K562 (cell line): Measurements from ENCODE around the gene IRS1. TPM values are rescaled to one million over a fixed set of nuclear protein-coding genes. Genes with fewer than 3 reads are reported as not detected.
A peak's percentile ranks its signal among the peaks of the same experiment; 100 is the strongest.

Source experiments
- ATAC-seq: fragments of 200-7000 bp; cut with Tn5 transposase; 3 replicates; pipeline ENCODE4 v1.9.1; 2020; ENCODE audit warnings: moderate library complexity
- BruUV-seq: library from RNA; stranded (reverse); fragments of 400-500 nt; replicated peaks from 2 replicates; lab custom pipeline; 2021; lab: Mats Ljungman, UMichigan
- CTCF ChIA-PET: fragments of 300-600 bp; formaldehyde crosslinking; extraction: SDS; loops from one replicate; lab custom pipeline; 2021; ENCODE audit warnings: low intra/inter-chr PET ratio; lab: Yijun Ruan, JAX
- POLR2A ChIA-PET: fragments of 300-600, 350-650 bp; sonication (Branson Sonifier 250); formaldehyde crosslinking; extraction: SDS; loops from one replicate; lab custom pipeline; 2021; ENCODE audit warnings: antibody characterized with exemption, inconsistent platforms; lab: Yijun Ruan, JAX
- DNase-seq, 4 experiments: peaks; one replicate each; pipeline versions ENCODE4 v3.0.0 to v3.0.0-alpha.2; 2011 to 2018; ENCODE audit warnings: low spot score in 3 of 4, mixed read lengths in 3 of 4; ENCODE audit errors: extremely low read depth in 1 of 4
- FAIRE-seq: peaks from 2 replicates; lab custom pipeline; 2011; peaks lifted over from hg19 to GRCh38; lab: Jason Lieb, UNC
- H2AFZ ChIP-seq: 2 replicates; pipeline ENCODE4 v1.6.0; 2011; ENCODE audit warnings: low read depth, low read length, control low read depth, inconsistent platforms
- H3K27ac ChIP-seq: fragments of 200-600 bp; 3 replicates; pipeline ENCODE4 v1.8.0; 2011; ENCODE audit warnings: low read depth, mild to moderate bottlenecking, control low read depth, inconsistent platforms, low read length, moderate library complexity, mixed read lengths; ENCODE audit errors: extremely low read depth
- H3K27me3 ChIP-seq, 2 experiments: fragments of 300-600 bp in 1 of 2; 2 replicates in 1 of 2; 3 replicates in 1 of 2; pipeline versions ENCODE4 v1.6.0 to v1.8.0; 2011; ENCODE audit warnings: inconsistent platforms in 2 of 2, low read length in 2 of 2, mild to moderate bottlenecking in 1 of 2, mixed read lengths in 1 of 2, moderate library complexity in 1 of 2; ENCODE audit not compliant: control insufficient read depth in 2 of 2, insufficient read depth in 2 of 2
- H3K36me3 ChIP-seq: fragments of 300-600 bp; 3 replicates; pipeline ENCODE4 v1.8.0; 2011; ENCODE audit warnings: mild to moderate bottlenecking, low read length, inconsistent platforms; ENCODE audit not compliant: control insufficient read depth, insufficient read depth
- H3K4me1 ChIP-seq, 2 experiments: fragments of 200-600 bp in 1 of 2; replicated peaks in 1 of 2; 2 replicates in 1 of 2; 3 replicates in 1 of 2; pipeline versions ENCODE4 v1.5.1 to v1.8.0; 2011; ENCODE audit warnings: inconsistent platforms in 2 of 2, low read length in 2 of 2, mild to moderate bottlenecking in 1 of 2, mixed read lengths in 1 of 2, moderate library complexity in 1 of 2; ENCODE audit not compliant: control insufficient read depth in 2 of 2, insufficient read depth in 2 of 2
- H3K4me2 ChIP-seq: 2 replicates; pipeline ENCODE4 v1.6.1; 2011; ENCODE audit warnings: low read length, control low read depth, inconsistent platforms, mixed read lengths; ENCODE audit not compliant: insufficient read depth
- H3K4me3 ChIP-seq: fragments of 200-600 bp; sonication (generic), shearing (Covaris generic); 2 replicates; pipeline ENCODE4 v1.5.1; 2016; ENCODE audit warnings: control low read depth, inconsistent platforms
- H3K79me2 ChIP-seq: fragments of 200-600 bp; 3 replicates; pipeline ENCODE4 v1.8.0; 2011; ENCODE audit warnings: low read length, inconsistent platforms; ENCODE audit not compliant: control insufficient read depth, insufficient read depth
- H3K9ac ChIP-seq, 2 experiments: 2 replicates each; pipeline versions ENCODE4 v1.6.0 to v1.6.1; 2011; ENCODE audit warnings: low read depth in 2 of 2, low read length in 2 of 2, control low read depth in 1 of 2, inconsistent platforms in 1 of 2, mild to moderate bottlenecking in 1 of 2, mixed read lengths in 1 of 2; ENCODE audit not compliant: insufficient read depth in 1 of 2
- H3K9me1 ChIP-seq: one replicate; pipeline ENCODE4 v1.6.0; 2011; ENCODE audit warnings: inconsistent platforms, mild to moderate bottlenecking, low read length, moderate library complexity; ENCODE audit not compliant: control insufficient read depth, insufficient read depth
- H3K9me3 ChIP-seq: replicated peaks from 2 replicates; pipeline ENCODE4 v1.5.1; 2011; ENCODE audit warnings: low read depth, low read length, inconsistent platforms; ENCODE audit not compliant: control insufficient read depth, insufficient read depth
- H4K20me1 ChIP-seq: replicated peaks from 2 replicates; pipeline ENCODE4 v1.6.1; 2011; ENCODE audit warnings: low read length, inconsistent platforms, mixed read lengths; ENCODE audit not compliant: control insufficient read depth, insufficient read depth
- CEBPB ChIP-seq: fragments of 450-650 bp; IDR thresholded peaks from 2 replicates; pipeline ENCODE4 v1.6.1; 2016; ENCODE audit warnings: missing genetic modification characterization, missing compliant biosample characterization
- CEBPG ChIP-seq, 3 experiments: fragments of 200-800 bp in 1 of 3; sonication (Bioruptor generic) in 1 of 3; sonication (generic) in 1 of 3; formaldehyde crosslinking in 1 of 3; IDR thresholded peaks in 2 of 3; conservative IDR thresholded peaks in 1 of 3; 2 replicates each; pipeline versions ENCODE4 v1.6.1 to v1.8.0; 2016 to 2022; ENCODE audit warnings: missing compliant biosample characterization in 2 of 3, missing genetic modification characterization in 2 of 3, mild to moderate bottlenecking in 1 of 3, missing genetic modification reagents in 1 of 3
- MAFG ChIP-seq: fragments of 450-650 bp; conservative IDR thresholded peaks from 2 replicates; pipeline ENCODE4 v1.6.1; 2016; ENCODE audit warnings: missing genetic modification characterization, missing compliant biosample characterization
- MAFK ChIP-seq: IDR thresholded peaks from 2 replicates; pipeline ENCODE4 v1.6.1; 2011; ENCODE audit warnings: low read length, improper control_type of control experiment
- MEF2D ChIP-seq: conservative IDR thresholded peaks from 2 replicates; pipeline ENCODE4 v1.6.1; 2016; ENCODE audit warnings: low read depth, missing genetic modification characterization, missing compliant biosample characterization
- MEIS2 ChIP-seq: fragments of 450-650 bp; IDR thresholded peaks from 2 replicates; pipeline ENCODE4 v1.6.1; 2014; ENCODE audit warnings: mild to moderate bottlenecking; ENCODE audit not compliant: partially characterized antibody
- PBX2 ChIP-seq, 2 experiments: IDR thresholded peaks in 1 of 2; conservative IDR thresholded peaks in 1 of 2; 2 replicates each; pipeline ENCODE4 v1.6.1; 2016; ENCODE audit warnings: low read depth in 2 of 2, mild to moderate bottlenecking in 1 of 2, missing compliant biosample characterization in 1 of 2, missing genetic modification characterization in 1 of 2, moderate library complexity in 1 of 2
- POLR2H ChIP-seq: IDR thresholded peaks from 2 replicates; pipeline ENCODE4 v1.6.1; 2016; ENCODE audit warnings: missing genetic modification characterization, low read depth, mild to moderate bottlenecking, control low read depth, missing compliant biosample characterization, moderate library complexity
- SIN3A ChIP-seq, 2 experiments: fragments of 150-350 bp in 1 of 2; IDR thresholded peaks; 2 replicates each; pipeline ENCODE4 v1.6.1; 2011 to 2016; ENCODE audit warnings: borderline replicate concordance in 2 of 2, low read depth in 2 of 2, low read length in 2 of 2, mild to moderate bottlenecking in 2 of 2, moderate library complexity in 2 of 2; ENCODE audit not compliant: control insufficient read depth in 1 of 2
- ZNF23 ChIP-seq: fragments of 250-450 bp; sonication (Bioruptor Pico); IDR thresholded peaks from 2 replicates; pipeline ENCODE4 v1.4.0; 2020; ENCODE audit warnings: mild to moderate bottlenecking
- ZNF316 ChIP-seq: fragments of 450-650 bp; IDR thresholded peaks from 2 replicates; pipeline ENCODE4 v1.6.1; 2016
- WGBS: fragments of 100-300 bp; shearing (Covaris generic); methylation state at CpG from one replicate; pipeline ENCODE4 v1.1.6; 2016; ENCODE audit warnings: low coverage, mixed read lengths; ENCODE audit not compliant: insufficient coverage; ENCODE audit errors: missing lambda C conversion rate; 5-methylcytosine and 5-hydroxymethylcytosine counted together
- in situ Hi-C: fragments of 300-500 bp; cut with MboI; formaldehyde crosslinking; loops from 4 replicates; pipeline ENCODE4 v1.15.0; 2018; ENCODE audit warnings: inconsistent platforms, mixed read lengths
- intact Hi-C: fragments of 100-400 bp; cut with micrococcal nuclease; formaldehyde crosslinking; loops from 2 replicates; pipeline ENCODE4 v1.14.2; 2022
- polyA plus RNA-seq, 8 experiments: library from polyadenylated mRNA; depleted of rRNA in 4 of 8; stranded (reverse) in 5 of 8; unstranded in 3 of 8; fragments of >200 nt; fragmentation: Nextera tagmentation in 2 of 8; fragmentation: Illumina TruSeq in 1 of 8; extraction: Ambion mirVana in 2 of 8; extraction: Trizol in 1 of 8; gene quantifications; 2 replicates each; pipeline versions ENCODE4 v1.2.1 to v1.2.3, GENCODE V29; 2011 to 2014; ENCODE audit warnings: inconsistent platforms in 1 of 8, missing spikeins in 1 of 8
- total RNA-seq, 7 experiments: library from RNA; depleted of rRNA in 6 of 7; stranded (reverse); fragments of >200 nt in 6 of 7; fragmentation: Illumina TruSeq in 2 of 7; extraction: Trizol in 2 of 7; gene quantifications; 2 replicates each; pipeline versions ENCODE4 v1.2.1 to v1.2.3, GENCODE V29; 2011 to 2021; ENCODE audit warnings: low replicate concordance in 1 of 7

Gene IRS1
- total and polyA plus RNA-seq, 9 of the 15 experiments (the other 6 are each of a cell fraction or from before 2014, with no cell fraction given): under 0.01 to 0.31 (median 0.08) TPM; not detected in 1

GRCh38 chr2:226837334-226837733 is 37.7 kb upstream of the IRS1 start (continued):
- TF ChIP-seq CEBPB: 0 out of 2 replicates have a peak, but pooled peaks have one; percentile 7

GRCh38 chr2:226836548-226836885 is 36.9 kb upstream of the IRS1 start:
- Histone ChIP-seq H4K20me1 (no peaks in the 10 kb centered on the region), H3K4me1 (peaks cover 9% of the 10 kb centered on the region in 2 experiments), H3K9ac (peak overlapping the region; percentile 95 to 97), H3K9me3 (no peaks in the 10 kb centered on the region), H3K4me2 (peak overlapping the region; percentile 89), H3K27ac (peak overlapping the region; percentile 100), H2AFZ (peak overlapping the region; percentile 10), H3K36me3 (peaks cover 12% of the 10 kb centered on the region; the same call in 2 of the 3 replicates), H3K9me1 (no peaks in the 10 kb centered on the region), H3K4me3 (peak overlapping the region; percentile 75), H3K27me3 (no peaks in the 10 kb centered on the region), H3K79me2 (peaks cover 89% of the 10 kb centered on the region)
- in situ Hi-C loops (no loop called here), intact Hi-C loops (loop anchor here (1.0 kb wide), 1 partner anchor 143 kb away; no protein-coding TSS in a partner anchor)
- 0% methylated on average over 6 of the region's 6 CpGs for WGBS
- POLR2A ChIA-PET: interaction anchor here (2.0 to 2.6 kb wide), 2 partner anchors 11 to 26 kb away, joined by 7 to 16 read pairs; no protein-coding TSS in a partner anchor
- CTCF ChIA-PET: no interaction called here
- no peak for DNase-seq
- no peak for ATAC-seq
- FAIRE-seq: no peak
- TF ChIP-seq ZNF316 (0 out of 2 replicates have a peak, but pooled peaks have one; percentile 29), MAFK (peak; percentile 16; the same call in 1 of the 2 replicates), MEF2D (tag) (no peak), ZNF23 (CRISPR knock-in tag) (no peak), POLR2H (0 out of 2 replicates have a peak, but pooled peaks have one; percentile 12), PBX2 (CRISPR knock-in tag; IDR thresholded peaks at IDR 0.05; ENCODE audit: low read depth) (no peak), PBX2 (tag; conservative IDR thresholded peaks at IDR 0.05; ENCODE audit: low read depth) (peak; percentile 68), MEIS2 (peak; percentile 67), CEBPG (CRISPR knock-in tag; IDR thresholded peaks at IDR 0.05) (no peak), CEBPG (tag; conservative IDR thresholded peaks at IDR 0.05 in 1 of 2, IDR thresholded peaks at IDR 0.05 in 1 of 2) (0 out of 4 replicates have a peak, but pooled peaks of 1 of the 2 experiments have one; percentile 4), SIN3A (IDR thresholded peaks at IDR 0.05; ENCODE audit: borderline replicate concordance in 2 of 2, control insufficient read depth in 1 of 2, low read depth in 2 of 2, low read length in 2 of 2) (0 out of 4 replicates have a peak, but pooled peaks of 1 of the 2 experiments have one; percentile 17), MAFG (tag) (peak; percentile 45)
- BruUV-seq: no TSS peak
